ENCODE data around the gene FUT7.

FUT7 gene

DNA sequence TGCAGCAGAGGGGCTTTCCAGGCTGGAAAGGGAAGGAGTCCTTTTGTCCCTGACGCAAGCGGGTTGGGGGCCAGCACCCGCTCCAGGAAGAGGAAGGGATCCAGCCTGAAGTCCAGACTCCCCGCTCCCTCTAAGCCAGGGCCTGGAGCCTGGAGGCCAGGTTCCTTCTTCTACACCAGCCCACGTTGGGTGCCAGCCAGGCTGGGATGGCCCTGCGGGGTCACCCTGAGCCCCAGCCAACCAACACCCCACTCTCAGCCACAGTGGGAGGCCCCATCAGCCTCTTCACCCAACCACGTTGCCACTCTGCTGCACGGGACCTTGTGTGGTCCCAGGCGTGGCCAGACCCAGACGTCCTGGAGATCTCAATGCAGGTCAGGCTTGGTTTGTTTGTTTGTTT is 970 bp upstream of the FUT7 start:
- DNase-seq (ENCODE audit: low spot score): no peak

DNA sequence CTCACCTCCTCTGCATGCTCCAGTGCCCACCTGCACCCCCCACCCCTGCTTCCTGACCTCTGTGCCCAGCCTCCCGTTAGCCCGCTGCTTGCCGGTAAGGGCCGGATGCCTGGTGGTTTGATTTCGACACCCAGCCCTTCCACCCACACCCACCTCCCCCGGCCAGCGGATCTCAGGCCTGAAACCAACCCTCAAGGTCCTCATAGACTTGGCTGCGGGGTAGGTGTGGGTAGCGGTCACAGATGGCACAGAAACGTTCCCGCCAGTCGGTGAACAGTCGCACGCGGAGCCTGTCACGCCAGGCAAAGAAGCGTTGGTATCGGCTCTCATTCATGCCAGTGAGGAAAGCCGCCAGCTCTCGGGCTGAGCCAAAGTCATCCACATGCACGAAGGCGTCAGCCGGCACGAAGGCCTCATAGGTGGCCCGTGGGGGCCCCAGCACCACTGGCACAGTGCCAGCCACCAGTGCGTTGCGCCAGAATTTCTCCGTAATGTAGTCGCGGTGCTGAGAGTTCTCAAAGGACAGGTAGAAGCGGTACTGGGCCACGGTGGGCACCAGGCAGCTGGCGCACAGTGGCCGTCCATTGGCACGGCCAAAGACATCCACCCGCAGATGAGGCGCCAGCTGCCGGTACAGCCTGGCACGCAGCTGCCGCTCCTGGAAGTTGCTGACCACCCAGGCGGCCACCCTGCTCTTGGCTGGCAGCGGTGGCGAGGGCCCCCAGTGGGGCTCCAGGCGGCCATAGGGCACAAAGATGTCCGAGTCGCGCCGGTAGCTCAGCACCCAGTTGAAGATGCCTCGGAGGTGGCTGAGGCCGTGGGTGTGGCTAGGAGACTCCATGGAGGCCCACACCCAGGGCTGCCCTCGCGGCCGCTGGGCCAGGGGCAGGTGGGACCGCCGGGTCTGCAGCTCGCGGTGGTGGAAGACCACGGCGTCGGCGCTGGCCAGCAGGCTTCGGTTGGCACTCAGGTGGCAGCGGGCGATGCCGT is 1.1 kb downstream of the FUT7 start:
- no peak for DNase-seq (ENCODE audit: low spot score)

DNA sequence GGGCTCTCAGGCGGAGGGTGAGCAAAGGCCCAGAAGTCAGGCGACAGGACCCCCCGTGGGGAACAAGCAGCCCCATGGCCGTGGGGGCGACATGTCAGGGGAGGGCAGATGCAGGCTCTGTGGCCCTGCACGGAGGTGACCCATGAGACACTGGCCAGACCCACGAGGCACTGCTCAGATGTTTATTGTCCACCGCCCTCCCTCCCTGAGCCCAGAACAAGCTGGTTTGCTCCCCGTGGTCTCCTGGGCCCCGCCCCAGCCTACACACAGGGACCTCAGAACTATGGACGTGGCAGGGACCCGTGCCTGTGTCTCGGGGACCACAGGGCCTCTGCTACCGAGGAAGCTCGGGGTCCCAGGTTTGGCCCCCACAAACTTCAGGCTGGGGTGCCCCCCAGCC is 1.9 kb downstream of the FUT7 start:
- no peak for DNase-seq (ENCODE audit: low spot score)

DNA sequence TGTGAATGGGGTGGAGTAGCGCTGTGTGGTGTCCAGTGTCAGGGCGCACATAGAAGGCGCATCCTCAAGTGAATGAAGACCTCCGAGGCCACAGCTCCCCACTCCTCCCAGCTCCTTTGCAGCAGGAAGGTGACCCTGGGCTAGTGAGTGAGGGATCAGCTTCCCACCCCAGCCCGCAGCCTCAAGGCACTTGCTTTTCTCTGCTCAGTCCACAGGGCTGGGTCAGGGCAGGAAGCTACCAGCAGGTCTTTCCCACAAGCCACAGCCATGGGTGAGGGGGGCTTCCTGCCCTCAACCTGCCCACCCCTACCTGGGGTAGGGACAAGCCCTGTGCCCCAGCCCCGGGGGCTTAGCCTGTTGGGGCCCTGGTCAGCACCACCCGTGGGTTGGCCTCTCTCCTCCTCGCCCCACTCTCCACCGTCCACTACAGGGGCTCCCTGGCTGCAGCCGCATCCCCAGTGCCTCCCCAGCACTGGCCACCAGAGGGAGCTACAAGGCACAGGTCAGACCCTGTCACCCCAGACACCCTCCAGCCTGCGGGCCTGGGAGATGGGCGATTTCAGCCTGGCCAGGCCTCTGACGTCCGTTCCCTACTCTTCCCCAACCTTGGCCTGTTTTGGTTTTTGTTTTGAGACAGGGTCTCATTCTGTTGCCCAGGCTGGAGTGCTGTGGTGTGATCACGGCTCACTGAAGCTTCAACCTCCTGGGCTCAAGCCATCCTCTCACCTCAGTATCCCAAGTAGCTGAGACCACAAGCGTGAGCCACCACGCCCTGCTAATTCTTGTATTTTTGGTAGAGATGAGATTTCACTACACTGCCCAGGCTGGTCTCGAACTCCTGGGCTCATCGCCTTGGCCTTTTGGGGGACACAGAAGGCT is 2.6 kb downstream of the FUT7 start:
- no peak for DNase-seq (ENCODE audit: low spot score)

DNA sequence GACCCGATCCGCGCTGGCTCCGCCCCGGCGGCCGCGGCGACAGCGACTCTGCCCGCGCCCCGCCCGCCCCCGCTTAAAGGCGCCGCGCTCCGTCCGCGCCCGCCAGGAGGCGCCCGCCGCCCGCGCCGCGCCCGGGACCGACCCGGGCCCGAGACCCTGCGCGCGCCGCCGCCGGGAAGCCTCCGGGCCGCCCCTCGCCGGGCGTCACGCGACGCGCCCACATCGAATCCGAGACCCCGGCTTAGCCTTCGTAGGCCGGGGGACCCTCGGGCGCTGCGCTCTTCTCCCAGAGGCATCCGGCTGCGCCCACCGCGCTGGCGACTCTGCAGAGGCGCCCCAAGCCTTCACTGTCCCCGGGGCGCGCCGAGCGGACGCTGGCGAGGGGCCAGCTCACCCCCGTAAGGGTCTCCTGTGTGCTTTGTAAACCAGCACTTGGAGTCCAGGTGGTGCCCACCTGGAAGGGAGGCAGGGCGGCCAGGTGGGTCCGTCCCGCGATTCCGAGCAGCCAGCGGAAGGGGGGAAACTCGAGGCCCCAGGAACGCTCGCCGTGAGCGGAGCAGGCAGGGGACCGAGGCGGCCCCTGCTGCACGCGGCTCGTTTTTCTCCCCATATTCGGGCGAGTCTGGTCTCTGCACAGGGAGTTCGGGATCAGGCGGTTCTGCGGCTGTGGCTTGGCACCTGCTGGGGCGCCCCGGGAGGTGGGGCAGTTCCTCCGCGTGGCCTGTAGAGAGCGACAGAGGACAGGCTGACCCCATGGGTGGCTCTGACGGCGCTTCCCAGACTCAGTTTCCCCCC is 3.4 kb downstream of the FUT7 start:
- no peak for DNase-seq (ENCODE audit: low spot score)

DNA sequence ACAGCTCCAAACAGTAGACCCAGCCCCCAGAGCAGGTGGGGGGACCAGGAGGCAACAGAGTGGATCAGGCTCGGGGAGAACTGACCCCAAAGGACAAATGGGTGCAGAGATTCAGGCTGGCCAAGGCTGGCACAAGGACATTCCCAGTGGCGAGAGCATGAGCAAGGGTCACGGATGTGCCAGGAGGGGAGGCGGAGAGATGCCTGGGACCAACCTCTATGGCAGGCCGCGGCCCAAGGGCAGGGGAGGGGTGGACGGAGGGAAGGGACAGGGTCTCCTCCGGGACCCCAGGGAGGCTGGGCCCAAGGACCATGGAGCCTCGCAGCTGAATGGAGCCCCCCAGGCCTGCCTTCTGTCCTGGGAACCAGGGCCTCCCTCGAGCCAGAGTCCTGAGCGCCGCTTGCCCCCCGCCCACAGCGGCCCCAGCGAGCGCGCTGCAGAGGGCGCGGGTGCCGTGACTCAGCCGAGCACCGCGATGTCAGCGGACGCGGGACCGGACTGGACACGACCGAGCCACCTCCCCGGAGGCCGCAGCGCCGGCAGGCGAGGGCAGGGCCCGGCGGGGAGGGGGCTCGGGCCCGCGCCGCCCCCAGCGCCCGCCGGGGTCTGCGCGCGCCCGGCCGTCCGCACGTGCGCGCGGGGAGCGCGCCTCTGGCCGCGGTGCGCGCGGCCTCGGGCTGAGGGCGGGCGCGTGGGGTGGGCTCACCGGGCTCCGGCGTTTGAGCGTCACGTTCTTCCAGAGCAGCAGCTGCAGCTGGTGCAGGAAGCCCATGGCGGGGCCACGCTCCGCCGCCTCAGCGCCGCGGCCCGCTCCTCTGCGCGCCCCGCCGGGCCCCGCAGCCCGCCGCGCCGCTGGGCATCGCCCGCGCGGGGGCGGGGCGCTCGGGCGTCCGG is 4.3 kb downstream of the FUT7 start, which contains the start of gene ABCA2:
TSS of gene ABCA2 (minus strand) at position 869 of the 894 bp plus-strand sequence. CDS start at position 772, 97 bp downstream.
- DNase-seq (ENCODE audit: low spot score): no peak

DNA sequence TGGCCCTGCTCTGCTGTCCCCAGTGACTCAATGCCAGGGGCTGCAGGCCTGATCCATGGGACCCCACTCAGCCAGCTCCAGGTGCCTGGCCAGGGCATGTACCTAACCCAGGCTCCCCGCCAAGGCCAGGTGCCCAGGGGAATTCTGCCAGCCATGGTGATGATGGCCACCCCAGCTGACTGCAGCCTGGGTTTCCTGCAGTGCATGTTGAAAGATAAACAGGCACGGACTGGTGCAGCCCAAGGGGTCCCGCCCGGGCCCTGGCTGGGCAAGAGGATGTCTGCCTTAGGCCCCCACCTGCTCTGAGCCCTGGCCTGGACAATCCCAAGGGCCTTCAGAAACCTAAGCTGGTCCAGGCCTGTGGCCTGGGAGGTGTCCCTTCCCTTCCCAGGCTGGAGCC is 5.1 kb downstream of the FUT7 start:
- DNase-seq (ENCODE audit: low spot score): no peak

DNA sequence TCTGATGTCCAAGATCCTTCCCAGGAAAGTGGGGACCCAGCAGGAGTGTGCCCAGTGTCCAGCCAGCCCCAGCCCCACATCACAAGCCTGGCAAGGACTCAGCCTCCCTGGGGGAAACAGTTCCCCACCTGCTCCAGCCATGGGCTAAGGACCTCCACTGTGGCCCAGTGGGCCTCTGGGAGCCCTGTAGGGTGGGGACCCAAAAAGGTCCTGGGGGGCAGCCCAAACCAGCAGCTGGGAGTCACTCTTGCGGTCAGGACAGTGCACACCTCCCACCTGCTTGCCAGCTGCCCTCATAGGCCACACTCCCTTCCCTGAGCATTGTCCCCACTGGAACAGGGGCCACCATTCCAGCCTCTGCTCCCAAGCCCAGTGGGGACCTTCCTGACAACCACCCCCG is 5.5 kb downstream of the FUT7 start:
- no peak for DNase-seq (ENCODE audit: low spot score)

DNA sequence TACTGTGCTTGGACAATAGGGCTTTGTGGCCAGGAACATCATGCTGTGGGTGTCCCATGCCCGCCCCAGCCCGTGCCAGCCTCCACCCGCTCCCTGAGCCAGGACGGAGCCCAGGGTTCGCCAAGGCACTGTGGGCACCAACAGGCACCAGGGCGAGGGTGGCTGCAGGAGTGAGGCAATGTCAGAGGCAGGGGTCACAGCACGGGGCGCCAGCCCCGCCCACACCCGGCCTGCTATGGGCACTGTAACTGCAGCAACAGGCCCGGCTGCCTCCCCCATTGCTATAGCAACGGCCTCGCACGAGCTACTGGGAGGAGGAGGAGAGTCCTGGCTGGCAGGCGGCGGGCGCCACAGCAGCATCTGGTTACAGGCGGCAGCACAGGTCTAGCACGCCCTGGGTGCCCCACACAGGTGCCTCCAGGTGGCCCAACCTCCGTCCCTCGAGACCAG is 6.3 kb downstream of the FUT7 start:
- peak; percentile 33 for DNase-seq (ENCODE audit: low spot score)

DNA sequence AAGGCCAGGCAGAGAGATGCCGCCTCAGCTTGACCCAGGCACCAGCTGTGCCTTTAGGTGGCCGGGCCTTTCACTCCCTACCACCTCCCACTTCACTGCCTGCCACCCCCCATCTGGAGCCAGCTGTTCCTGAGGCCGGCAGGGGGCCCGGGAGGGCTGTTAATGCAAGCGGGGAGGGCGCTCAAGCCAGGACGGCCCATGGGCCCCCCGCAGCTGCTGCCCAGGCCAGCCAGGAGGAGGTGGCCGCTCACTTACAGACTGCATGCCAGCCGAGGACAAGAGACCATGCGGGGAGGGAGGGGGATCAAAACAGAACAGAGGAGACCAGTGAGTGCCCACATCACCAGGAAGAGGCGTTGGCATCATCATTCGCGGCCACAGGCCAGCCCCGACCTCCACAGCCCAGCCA is 8.3 kb downstream of the FUT7 start:
- DNase-seq (ENCODE audit: low spot score): no peak

DNA sequence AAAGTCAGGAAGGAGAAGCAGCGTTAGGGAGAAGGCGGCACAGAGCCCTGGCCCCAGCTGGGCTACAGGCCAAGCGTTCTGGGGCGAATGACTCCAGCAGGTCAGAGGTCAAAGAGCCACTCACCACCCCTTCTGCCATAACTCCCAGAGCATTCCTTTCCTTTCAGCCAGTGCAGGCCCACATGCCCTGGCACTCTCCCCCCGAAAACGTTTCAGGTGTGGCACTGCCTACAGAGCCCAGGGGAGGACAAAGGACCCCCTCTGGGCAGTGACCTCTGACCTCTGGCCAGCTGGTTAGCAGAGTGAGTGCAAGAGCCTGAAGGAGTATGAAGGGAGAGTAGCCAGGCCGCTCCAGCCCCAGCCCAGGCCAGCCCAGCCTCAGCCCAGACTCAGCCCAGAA is 8.7 kb downstream of the FUT7 start:
- no peak for DNase-seq (ENCODE audit: low spot score)

DNA sequence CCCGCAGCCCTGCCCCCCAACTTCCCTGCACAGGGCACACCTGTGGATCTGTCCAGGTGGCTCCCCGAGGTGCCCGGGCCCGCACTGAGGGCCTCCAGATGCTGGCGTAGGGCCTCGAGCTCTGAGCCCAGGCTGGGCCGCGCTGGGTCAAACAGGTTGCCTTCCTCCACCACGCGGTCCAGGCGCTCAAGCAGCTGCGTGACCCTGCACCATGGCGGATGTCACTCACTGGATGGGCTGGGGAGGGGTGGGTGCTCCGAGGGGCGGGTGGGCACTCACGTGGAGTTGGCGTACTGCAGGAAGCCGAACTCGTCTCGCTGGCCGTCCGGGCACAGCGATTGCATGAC is 9.3 kb downstream of the FUT7 start:
- DNase-seq (ENCODE audit: low spot score): no peak

DNA sequence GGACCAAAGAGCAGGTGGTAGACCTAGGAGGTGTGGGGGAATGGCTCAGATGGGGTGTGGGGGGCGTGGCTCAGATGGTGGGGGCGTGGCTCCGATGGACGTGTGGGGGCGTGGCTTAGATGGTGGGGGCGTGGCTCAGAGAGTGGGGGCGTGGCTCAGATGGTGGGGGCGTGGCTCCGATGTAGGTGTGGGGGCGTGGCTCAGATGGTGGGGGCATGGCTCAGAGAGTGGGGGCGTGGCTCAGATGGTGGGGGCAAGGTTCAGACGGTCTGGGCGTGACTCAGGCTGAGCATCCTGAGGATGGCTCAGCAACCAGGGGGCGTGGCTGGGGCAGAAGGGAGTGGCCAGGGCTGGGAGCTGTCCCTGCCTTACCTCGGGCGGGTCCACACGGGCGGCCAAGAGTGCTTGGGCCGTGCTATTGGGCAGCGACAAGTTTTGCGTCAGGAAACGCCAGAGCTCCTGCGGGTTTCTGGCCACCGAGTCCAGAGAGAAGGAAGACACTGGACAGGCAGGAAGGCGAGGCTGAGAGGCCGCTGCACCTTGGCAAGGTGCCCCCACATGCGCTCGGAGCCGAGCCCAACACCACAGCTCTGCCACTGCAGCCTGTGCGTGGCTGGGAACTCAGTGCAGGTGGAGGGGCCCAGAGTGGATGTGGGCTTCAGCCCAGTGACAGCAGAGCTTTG is 9.8 kb downstream of the FUT7 start:
- DNase-seq (ENCODE audit: low spot score): peak; percentile 91

DNA sequence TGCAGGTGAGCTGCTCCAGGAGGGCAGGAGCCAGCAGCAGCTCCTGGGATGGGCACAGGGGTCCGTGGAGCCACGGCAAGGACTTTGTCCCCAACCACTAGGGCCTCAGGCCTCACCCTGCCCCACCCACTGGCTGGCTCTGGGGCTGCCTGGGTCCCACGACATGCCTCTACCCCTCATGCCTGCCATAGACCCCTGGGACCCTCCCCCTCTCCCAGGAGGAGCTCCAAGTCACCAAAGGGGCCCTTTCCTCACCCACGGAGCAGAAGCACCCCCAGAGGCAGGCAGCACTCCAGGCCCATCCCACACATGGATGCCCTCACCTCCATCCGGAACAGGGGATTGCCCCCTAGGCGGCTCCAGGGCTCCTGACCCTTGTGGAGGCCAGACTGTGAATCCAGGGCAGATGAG is 10.3 kb downstream of the FUT7 start:
- DNase-seq (ENCODE audit: low spot score): no peak

DNA sequence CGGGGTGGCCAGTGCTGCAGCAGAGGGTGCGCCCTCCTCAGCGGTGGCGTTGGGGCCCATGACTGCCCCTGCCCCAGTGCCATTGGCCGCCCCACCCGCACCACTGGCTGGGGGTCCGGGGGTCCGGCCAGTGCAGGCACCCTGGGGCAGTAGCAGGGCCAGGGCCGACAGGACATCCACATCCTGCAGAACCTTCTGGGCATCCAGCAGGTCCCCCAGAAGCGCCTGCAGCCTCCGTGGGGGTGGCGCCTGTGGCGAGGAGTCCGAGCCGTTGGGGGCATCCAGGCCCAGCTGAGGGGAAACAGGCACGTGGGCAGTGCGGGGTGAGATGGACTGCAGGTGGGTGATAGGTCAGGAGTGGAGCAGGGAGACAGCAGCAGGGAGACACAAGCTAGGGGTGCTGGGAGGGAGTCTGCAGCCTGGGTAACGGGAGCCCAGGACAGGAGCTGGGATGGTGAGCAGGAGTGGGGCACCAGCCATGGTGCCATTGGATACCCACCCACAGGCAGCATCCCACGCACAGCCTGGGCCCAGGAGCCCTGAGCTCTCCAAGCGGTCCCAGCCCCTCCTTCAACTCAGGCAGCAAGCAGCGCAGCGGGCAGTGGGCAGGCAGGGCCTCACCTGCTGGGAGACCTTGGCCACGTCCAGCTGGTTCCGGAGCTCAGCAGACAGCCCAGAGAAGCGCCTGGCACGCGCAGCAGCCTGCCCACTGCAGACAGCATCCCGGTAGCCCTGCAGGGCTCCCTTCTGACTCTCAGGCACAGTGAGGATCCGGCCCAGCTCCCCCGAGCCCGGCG is 10.9 kb downstream of the FUT7 start:
- no peak for DNase-seq (ENCODE audit: low spot score)

DNA sequence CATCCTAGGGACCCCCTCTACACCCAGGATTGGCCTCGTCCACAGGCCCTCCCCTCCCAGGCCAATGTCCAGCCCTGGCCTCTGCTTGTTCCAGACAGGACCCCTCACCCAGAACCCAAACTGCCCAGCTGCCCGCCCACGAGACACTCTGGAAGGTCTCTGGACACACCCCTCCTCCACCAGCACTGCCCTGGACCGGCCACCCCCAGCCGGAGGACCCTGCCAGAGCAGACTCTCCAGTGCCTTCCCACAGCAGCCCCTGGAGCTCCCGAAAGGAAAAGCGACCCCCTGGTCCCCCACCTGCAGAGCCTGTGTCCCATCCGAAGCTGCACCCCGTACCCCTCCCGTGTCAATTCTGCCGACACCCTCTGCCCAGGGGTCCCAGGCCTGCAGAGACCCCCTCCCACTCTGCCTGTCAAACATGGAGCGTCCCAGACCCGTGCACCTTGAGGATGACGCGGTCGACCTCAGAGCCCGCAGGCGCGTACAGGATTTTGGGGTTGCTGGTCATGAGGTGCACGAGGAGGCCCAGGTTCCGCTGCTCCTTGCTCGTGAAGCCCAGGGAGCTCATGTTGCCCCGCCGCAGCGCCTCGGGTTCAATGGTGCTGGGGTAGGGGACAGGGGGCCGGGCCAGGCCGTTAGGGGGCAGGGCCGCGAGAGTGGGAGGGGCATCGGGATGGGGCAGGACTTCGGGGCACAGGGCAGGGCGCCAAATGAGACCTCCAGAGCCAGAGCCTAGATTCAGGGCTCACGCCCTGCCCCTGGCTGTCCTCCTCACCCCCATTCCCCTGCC is 11.8 kb downstream of the FUT7 start:
- no peak for DNase-seq (ENCODE audit: low spot score)

DNA sequence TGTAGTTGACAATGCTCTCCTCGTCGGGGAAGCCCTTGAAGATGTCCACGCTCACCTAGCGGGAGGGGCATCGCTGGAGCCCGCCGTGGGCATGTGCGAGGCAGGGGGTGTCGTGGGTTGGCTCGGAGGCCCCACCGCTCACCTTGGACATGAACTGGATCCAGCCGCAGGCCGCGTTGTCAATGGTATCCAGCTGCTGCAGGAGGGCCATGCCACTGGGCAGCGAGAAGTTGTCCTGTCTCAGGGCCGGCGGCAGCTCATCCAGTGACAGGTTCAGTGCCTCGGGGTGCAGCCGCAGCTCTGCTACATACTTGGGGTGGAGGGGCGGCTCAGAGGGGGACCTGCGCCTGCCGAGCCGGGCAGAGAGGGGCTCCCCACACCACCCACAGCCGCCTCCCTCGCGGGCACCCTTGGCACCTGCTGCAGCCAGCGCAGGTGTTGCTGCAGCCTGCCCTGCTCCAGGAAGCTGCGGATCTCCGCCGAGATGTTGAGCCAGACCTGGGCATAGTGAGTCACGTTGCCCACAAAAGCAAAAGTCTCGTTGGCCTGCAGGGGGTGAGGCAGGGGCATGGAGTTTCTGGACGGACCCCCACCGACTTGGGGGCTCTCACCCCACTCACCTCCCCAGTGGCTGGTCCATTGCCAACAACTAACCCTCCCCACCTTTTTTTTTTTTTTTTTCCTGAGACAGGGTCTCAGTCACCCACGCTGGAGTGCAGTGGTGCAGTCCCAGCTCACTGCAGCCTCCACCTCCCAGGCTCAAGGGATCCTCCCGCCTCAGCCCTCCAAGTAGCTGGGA is 12.9 kb downstream of the FUT7 start:
- DNase-seq (ENCODE audit: low spot score): no peak

All from COLO829 (cell line).